ENCODE measurements around the gene BAHD1. TPM values are rescaled to one million over a fixed set of nuclear protein-coding genes. Genes with fewer than 3 reads are reported as not detected.

Gene BAHD1
- total RNA-seq, 2 donors from 2014 or later: 20.8 to 21.9 TPM

GRCh38 chr15:40511093-40511471 lies 70.3 kb downstream of the BAHD1 start:
- H3K4me1 Mint-ChIP-seq (ENCODE audit: low read depth): peaks cover 32% of the 10 kb centered on the region

DNA sequence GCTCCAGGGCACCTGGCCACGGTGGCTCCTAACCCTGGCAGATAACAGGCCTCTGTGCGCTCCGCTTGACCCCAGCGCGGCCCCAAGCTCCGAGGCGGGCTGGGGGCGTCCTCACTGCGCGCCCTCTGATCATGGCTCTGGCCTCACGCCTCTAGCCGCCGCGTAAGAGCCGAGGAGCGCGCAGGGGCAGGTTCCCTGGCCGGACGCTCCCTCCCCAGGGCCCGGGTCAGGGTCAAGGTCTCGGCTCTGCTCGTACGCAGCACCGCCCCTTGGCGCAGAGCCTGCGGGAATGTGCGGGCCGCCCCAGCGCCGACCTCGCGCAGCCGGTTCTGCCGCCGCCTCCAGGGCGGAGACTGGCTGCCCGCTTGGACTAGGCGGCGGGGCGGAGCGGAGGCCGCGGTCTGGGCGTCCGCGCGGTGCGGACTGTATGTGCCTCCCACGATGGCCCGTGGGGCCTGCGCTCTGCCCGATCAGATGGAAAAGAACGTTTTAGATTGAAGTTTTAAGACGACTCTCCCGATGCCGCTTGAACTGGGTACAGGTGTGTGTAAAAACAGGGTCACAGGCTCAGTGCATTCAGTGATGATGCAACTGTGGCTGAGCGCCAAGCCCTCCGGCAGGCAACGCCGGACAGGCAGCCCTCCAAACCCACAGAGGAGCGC lies 70.8 kb downstream of the BAHD1 start:
- H3K36me3 Mint-ChIP-seq (ENCODE audit: insufficient read depth in 2 of 2): no peaks in the 10 kb centered on the region
- peak overlapping the region; percentile 81 to 90 for H3K4me3 Mint-ChIP-seq
- no peaks in the 10 kb centered on the region for H3K9me3 Mint-ChIP-seq
- peaks cover 68% of the 10 kb centered on the region for H3K27me3 Mint-ChIP-seq (ENCODE audit: low read depth)
- DNase-seq: peak; percentile 48 to 50
- peaks cover 31% of the 10 kb centered on the region for H3K4me1 Mint-ChIP-seq (ENCODE audit: low read depth)
- no peak overlapping the region for H3K27ac Mint-ChIP-seq
- ATAC-seq (replicated peaks in 1 of 2): peak; percentile 73 to 79

More at GRCh38 chr15:40511093-40511471, 70.3 kb downstream of the BAHD1 start:
- Mint-ChIP-seq H3K36me3 (ENCODE audit: insufficient read depth in 2 of 2) (no peaks in the 10 kb centered on the region), H3K9me3 (no peaks in the 10 kb centered on the region), H3K27me3 (ENCODE audit: low read depth) (peaks cover 73% of the 10 kb centered on the region), H3K27ac (no peak overlapping the region), H3K4me3 (peak overlapping the region; percentile 81 to 90)
- peak; percentile 55 to 59 for ATAC-seq (replicated peaks in 1 of 2)
- peak; percentile 34 to 35 for DNase-seq

DNA sequence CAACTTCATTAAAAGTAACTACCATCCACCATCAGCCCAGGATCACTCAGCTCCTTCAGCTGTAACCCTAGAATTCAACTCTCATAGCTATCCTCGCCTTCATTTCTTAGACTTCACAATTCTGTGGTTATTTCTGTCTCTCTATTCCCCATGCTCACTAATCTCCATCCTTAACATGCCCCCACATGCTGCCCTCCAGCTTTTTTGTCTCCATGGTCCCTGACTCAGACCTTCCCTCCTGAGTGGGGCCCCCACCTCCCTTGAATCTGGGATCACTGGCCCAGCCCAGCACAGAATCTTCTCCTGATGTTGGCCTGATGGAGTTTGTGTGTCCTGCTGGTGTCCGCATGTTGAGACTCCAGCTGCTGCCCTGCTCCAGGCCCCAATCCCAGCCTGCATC lies 71.7 kb downstream of the BAHD1 start:
- H3K27me3 Mint-ChIP-seq (ENCODE audit: low read depth): peaks cover 60% of the 10 kb centered on the region
- no peak for DNase-seq
- no peak for ATAC-seq (replicated peaks in 1 of 2)

DNA sequence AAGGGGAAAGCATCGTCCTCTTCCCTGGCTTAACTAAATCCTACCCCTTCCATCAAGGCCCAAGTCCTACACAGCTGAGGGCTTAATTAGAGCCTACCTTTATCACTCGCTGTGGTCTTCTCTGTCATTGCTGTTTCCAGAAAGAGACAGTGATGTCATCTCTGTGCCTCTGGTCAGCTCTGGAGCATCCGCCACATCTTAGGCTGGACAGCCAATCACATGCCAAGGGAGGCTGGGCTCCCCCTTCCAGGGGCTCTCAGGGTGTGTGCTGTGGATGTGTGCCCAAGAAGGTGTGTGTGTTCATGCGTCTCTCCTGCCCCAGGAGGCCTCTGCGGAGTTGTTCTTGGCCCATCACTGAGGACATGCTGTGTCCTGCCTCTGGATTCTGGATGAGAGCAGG lies 72.9 kb downstream of the BAHD1 start:
- ATAC-seq (replicated peaks in 1 of 2) (no peak), DNase-seq (no peak)
- Mint-ChIP-seq H3K4me1 (ENCODE audit: low read depth) (peaks cover 22% of the 10 kb centered on the region), H3K36me3 (ENCODE audit: insufficient read depth in 2 of 2) (no peaks in the 10 kb centered on the region), H3K4me3 (no peak overlapping the region), H3K9me3 (no peaks in the 10 kb centered on the region), H3K27me3 (ENCODE audit: low read depth) (peaks cover 49% of the 10 kb centered on the region), H3K27ac (no peak overlapping the region)

More for the DNA sequence above, 71.7 kb downstream of the BAHD1 start:
- no peak overlapping the region for H3K27ac Mint-ChIP-seq
- H3K4me3 Mint-ChIP-seq: peak overlapping the region; percentile 68 to 81
- no peaks in the 10 kb centered on the region for H3K9me3 Mint-ChIP-seq
- H3K4me1 Mint-ChIP-seq (ENCODE audit: low read depth): peaks cover 25% of the 10 kb centered on the region
- no peaks in the 10 kb centered on the region for H3K36me3 Mint-ChIP-seq (ENCODE audit: insufficient read depth in 2 of 2)

- H3K36me3 Mint-ChIP-seq (ENCODE audit: insufficient read depth in 2 of 2): no peaks in the 10 kb centered on the region
- H3K4me1 Mint-ChIP-seq (ENCODE audit: low read depth): peaks cover 17% of the 10 kb centered on the region
- DNase-seq (no peak), ATAC-seq (replicated peaks in 1 of 2) (no peak)
- H3K9me3 Mint-ChIP-seq: no peaks in the 10 kb centered on the region
- H3K4me3 Mint-ChIP-seq: no peak overlapping the region
- no peak overlapping the region for H3K27ac Mint-ChIP-seq
- peaks cover 28% of the 10 kb centered on the region for H3K27me3 Mint-ChIP-seq (ENCODE audit: low read depth)
These were observed 75.6 kb downstream of the BAHD1 start for GRCh38 chr15:40516322-40516721.

Other genes starting within 250 kb of the BAHD1 start
- gene PAK6, start 201.9 kb upstream of the BAHD1 start, total RNA-seq: 1 to 10 TPM in 1 of 2 donors, under 1 TPM in 1; 0.51 to 1.2 TPM
- gene ANKRD63, start 157.9 kb upstream of the BAHD1 start, total RNA-seq: not detected
- gene PLCB2, start 133.0 kb upstream of the BAHD1 start, total RNA-seq: 10 to 100 TPM; 90.4 to 91.8 TPM
- gene INAFM2, start 117.3 kb upstream of the BAHD1 start, total RNA-seq: 10 to 100 TPM in 1 of 2 donors, 1 to 10 TPM in 1; 7.1 to 10.2 TPM
- gene CCDC9B, start 100.0 kb upstream of the BAHD1 start, total RNA-seq: 1 to 10 TPM; 1.0 to 1.6 TPM
- not detected for gene PHGR1, start 89.9 kb upstream of the BAHD1 start, total RNA-seq
- under 1 TPM; 0.19 to 0.34 TPM for gene DISP2, start 82.7 kb upstream of the BAHD1 start, total RNA-seq
- 10 to 100 TPM; 47.3 to 61.5 TPM for gene KNSTRN, start 58.2 kb upstream of the BAHD1 start, total RNA-seq
- 10 to 100 TPM; 61.2 to 75.5 TPM for gene IVD, start 35.2 kb upstream of the BAHD1 start, total RNA-seq
- 1 to 10 TPM; 9.5 to 9.7 TPM for gene CHST14, start 30.0 kb downstream of the BAHD1 start, total RNA-seq
- 10 to 100 TPM; 34.8 to 38.1 TPM for gene CCDC32, start 124.1 kb downstream of the BAHD1 start, total RNA-seq
- gene RPUSD2, start 128.3 kb downstream of the BAHD1 start, total RNA-seq: 10 to 100 TPM; 11.3 to 12.9 TPM
- 10 to 100 TPM; 32.5 to 34.1 TPM for gene KNL1, start 153.3 kb downstream of the BAHD1 start, total RNA-seq